DND-41 (cell line): Measurements from ENCODE around the gene TRIM45.

ENCODE experiments used
- ATAC-seq: fragments of 200-7000 bp; cut with Tn5 transposase; 3 replicates; pipeline ENCODE4 v1.9.1; 2021; ENCODE audit warnings: low read depth; ENCODE audit not compliant: insufficient read depth
- DNase-seq: peaks from one replicate; pipeline ENCODE4 v3.0.0-alpha.2; 2020
- H2AFZ ChIP-seq: 2 replicates; pipeline ENCODE4 v1.6.0; 2012; ENCODE audit warnings: low read depth, low read length
- H3K27ac ChIP-seq: 2 replicates; pipeline ENCODE4 v1.5.1; 2012; ENCODE audit warnings: low read length, inconsistent platforms
- H3K27me3 ChIP-seq: fragments of 200-600 bp; sonication (generic); 2 replicates; pipeline ENCODE4 v1.6.0; 2012; ENCODE audit warnings: low read length, mild to moderate bottlenecking, inconsistent platforms; ENCODE audit not compliant: insufficient read depth, poor library complexity
- H3K36me3 ChIP-seq: 2 replicates; pipeline ENCODE4 v1.5.1; 2012; ENCODE audit warnings: low read length, inconsistent platforms; ENCODE audit not compliant: insufficient read depth
- H3K4me1 ChIP-seq: 2 replicates; pipeline ENCODE4 v1.5.1; 2012; ENCODE audit warnings: mild to moderate bottlenecking, low read length; ENCODE audit not compliant: insufficient read depth
- H3K4me2 ChIP-seq: 2 replicates; pipeline ENCODE4 v1.6.0; 2012; ENCODE audit warnings: mild to moderate bottlenecking, moderate library complexity, low read length, inconsistent platforms; ENCODE audit not compliant: insufficient read depth
- H3K4me3 ChIP-seq, 2 experiments: fragments of 200-600 bp in 1 of 2; shearing (Covaris generic) in 1 of 2; 2 replicates each; pipeline ENCODE4 v1.5.1; 2012 to 2016; ENCODE audit warnings: inconsistent platforms in 2 of 2, low read length in 2 of 2, mild to moderate bottlenecking in 2 of 2, low read depth in 1 of 2, moderate library complexity in 1 of 2
- H3K79me2 ChIP-seq: 2 replicates; pipeline ENCODE4 v1.6.0; 2012; ENCODE audit warnings: low read length, inconsistent platforms; ENCODE audit not compliant: insufficient read depth
- H3K9ac ChIP-seq: 2 replicates; pipeline ENCODE4 v1.6.0; 2012; ENCODE audit warnings: low read depth, mild to moderate bottlenecking, inconsistent platforms, low read length, moderate library complexity
- H3K9me3 ChIP-seq: 2 replicates; pipeline ENCODE4 v1.5.1; 2012; ENCODE audit warnings: low read length, moderate library complexity, mild to moderate bottlenecking, inconsistent platforms; ENCODE audit not compliant: insufficient read depth, severe bottlenecking
- H4K20me1 ChIP-seq: 2 replicates; pipeline ENCODE4 v1.6.0; 2012; ENCODE audit warnings: low read length; ENCODE audit not compliant: insufficient read depth
- EZH2 ChIP-seq: IDR thresholded peaks from 3 replicates; pipeline ENCODE4 v1.6.1; 2012; ENCODE audit warnings: borderline replicate concordance, low read depth, mild to moderate bottlenecking, moderate library complexity, low read length, inconsistent platforms; ENCODE audit not compliant: severe bottlenecking
- TF ChIP-seq, protein P1 (sequence below): IDR thresholded peaks from 2 replicates; pipeline ENCODE4 v1.5.1; 2012; ENCODE audit warnings: borderline replicate concordance, low read length, moderate library complexity, mild to moderate bottlenecking; ENCODE audit not compliant: poor library complexity, severe bottlenecking; ENCODE audit errors: extremely low read depth

The TRIM45 gene

GRCh38 chr1:117067533-117068370 lies 53.8 kb downstream of the TRIM45 start:
- H3K9ac ChIP-seq = no peak overlapping the region
- H3K9me3 ChIP-seq = no peaks in the 10 kb centered on the region
- no peak overlapping the region for H3K4me3 ChIP-seq
- H3K27ac ChIP-seq = no peak overlapping the region
- H3K4me1 ChIP-seq = peaks cover 17% of the 10 kb centered on the region
- H3K36me3 ChIP-seq = peaks cover 87% of the 10 kb centered on the region
- no peak overlapping the region for H2AFZ ChIP-seq
- H3K79me2 ChIP-seq = peaks cover 85% of the 10 kb centered on the region
- H3K4me2 ChIP-seq = no peak overlapping the region
- DNase-seq (peak; percentile 21), ATAC-seq (peak; percentile 66)
- H3K27me3 ChIP-seq = no peaks in the 10 kb centered on the region
- TF ChIP-seq EZH2 = no peak
- TF ChIP-seq, protein P1, sequence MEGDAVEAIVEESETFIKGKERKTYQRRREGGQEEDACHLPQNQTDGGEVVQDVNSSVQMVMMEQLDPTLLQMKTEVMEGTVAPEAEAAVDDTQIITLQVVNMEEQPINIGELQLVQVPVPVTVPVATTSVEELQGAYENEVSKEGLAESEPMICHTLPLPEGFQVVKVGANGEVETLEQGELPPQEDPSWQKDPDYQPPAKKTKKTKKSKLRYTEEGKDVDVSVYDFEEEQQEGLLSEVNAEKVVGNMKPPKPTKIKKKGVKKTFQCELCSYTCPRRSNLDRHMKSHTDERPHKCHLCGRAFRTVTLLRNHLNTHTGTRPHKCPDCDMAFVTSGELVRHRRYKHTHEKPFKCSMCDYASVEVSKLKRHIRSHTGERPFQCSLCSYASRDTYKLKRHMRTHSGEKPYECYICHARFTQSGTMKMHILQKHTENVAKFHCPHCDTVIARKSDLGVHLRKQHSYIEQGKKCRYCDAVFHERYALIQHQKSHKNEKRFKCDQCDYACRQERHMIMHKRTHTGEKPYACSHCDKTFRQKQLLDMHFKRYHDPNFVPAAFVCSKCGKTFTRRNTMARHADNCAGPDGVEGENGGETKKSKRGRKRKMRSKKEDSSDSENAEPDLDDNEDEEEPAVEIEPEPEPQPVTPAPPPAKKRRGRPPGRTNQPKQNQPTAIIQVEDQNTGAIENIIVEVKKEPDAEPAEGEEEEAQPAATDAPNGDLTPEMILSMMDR = peak; percentile 65
- peaks cover 7% of the 10 kb centered on the region for H4K20me1 ChIP-seq

- ATAC-seq = no peak
- Histone ChIP-seq H3K4me2 (no peak overlapping the region), H3K79me2 (peaks cover 87% of the 10 kb centered on the region), H3K36me3 (peaks cover 88% of the 10 kb centered on the region), H3K27me3 (no peaks in the 10 kb centered on the region), H3K4me1 (peaks cover 31% of the 10 kb centered on the region), H3K4me3 (no peak overlapping the region), H3K9ac (no peak overlapping the region), H2AFZ (no peak overlapping the region), H3K9me3 (no peaks in the 10 kb centered on the region), H4K20me1 (peaks cover 7% of the 10 kb centered on the region), H3K27ac (0 out of 2 replicates have a peak overlapping the region, but pooled peaks have one; percentile 4)
- TF ChIP-seq, protein P1 = no peak
- TF ChIP-seq EZH2 = no peak
- no peak for DNase-seq
Observed at GRCh38 chr1:117066367-117066766, 55.2 kb downstream of the TRIM45 start.

- peaks cover 53% of the 10 kb centered on the region for H3K36me3 ChIP-seq
- H3K9ac ChIP-seq = peak overlapping the region; percentile 18; the same call in 1 of the 2 replicates
- peaks cover 56% of the 10 kb centered on the region for H3K4me1 ChIP-seq
- H3K4me2 ChIP-seq = peak overlapping the region; percentile 74; the same call in 1 of the 2 replicates
- TF ChIP-seq, protein P1 = no peak
- no peak for TF ChIP-seq EZH2
- no peak for DNase-seq
- H3K9me3 ChIP-seq = no peaks in the 10 kb centered on the region
- no peaks in the 10 kb centered on the region for H3K27me3 ChIP-seq
- ATAC-seq = no peak
- no peak overlapping the region for H2AFZ ChIP-seq
- H3K79me2 ChIP-seq = peaks cover 81% of the 10 kb centered on the region
- peak overlapping the region in 1 of 2 experiments; percentile 7; a peak in 1 of 4 replicates for H3K4me3 ChIP-seq
- H4K20me1 ChIP-seq = no peaks in the 10 kb centered on the region
- no peak overlapping the region for H3K27ac ChIP-seq
Observed at GRCh38 chr1:117061986-117062415, 59.5 kb downstream of the TRIM45 start.
